Activated CD4-positive, alpha-beta T cell treated with anti-CD3 and anti-CD28 coated beads for 24 hours (primary cell): Measurements from ENCODE around the gene MGAT2.
"Not testable (repeated sequence)": the region's sequence is repeated elsewhere in the genome, so short reads cannot be mapped to it uniquely, and the experiment has no call there.

Experiments used
- DNase-seq, 2 donors: peaks; one replicate each; pipeline ENCODE4 v3.0.0-alpha.2; 2020; ENCODE audit warnings: low read depth in 2 of 2

The MGAT2 gene

DNA sequence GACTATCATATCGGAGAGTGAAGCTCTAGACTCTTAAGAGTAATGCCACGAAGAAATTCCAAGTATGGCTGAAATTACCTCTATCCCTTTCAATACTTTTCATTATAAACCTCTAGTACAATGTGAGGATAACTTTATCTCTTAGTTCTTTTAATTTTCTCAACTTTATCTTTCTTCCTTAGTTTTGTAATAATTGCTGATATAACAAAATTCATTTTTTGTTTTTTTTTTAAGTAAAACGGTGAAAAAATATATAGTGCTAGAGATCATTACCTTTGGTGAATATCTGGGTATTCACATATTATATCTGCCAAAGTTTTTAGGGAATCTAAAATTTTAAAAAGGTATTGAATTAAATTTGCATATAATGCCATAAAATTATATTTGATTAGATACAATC, 33.9 kb downstream of the MGAT2 start:
- DNase-seq = no peak

DNA sequence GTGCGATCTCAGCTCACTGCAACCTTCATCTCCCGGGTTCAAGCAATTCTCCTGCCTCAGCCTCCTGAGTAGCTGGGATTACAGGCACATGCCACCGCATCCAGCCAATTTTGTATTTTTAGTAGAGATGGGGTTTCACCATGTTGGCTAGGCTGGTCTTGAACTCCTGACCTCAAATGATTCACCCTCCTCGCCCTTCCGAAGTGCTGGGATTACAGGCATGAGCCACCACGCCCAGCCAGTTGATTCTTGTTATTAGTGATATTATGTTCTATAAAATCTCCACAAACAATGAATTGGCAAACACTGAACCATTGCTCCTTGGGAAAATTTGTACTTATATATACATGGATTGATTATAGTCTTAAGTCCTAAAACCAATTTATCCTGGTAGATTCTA, 36.9 kb downstream of the MGAT2 start:
- DNase-seq = not testable (repeated sequence)

DNA sequence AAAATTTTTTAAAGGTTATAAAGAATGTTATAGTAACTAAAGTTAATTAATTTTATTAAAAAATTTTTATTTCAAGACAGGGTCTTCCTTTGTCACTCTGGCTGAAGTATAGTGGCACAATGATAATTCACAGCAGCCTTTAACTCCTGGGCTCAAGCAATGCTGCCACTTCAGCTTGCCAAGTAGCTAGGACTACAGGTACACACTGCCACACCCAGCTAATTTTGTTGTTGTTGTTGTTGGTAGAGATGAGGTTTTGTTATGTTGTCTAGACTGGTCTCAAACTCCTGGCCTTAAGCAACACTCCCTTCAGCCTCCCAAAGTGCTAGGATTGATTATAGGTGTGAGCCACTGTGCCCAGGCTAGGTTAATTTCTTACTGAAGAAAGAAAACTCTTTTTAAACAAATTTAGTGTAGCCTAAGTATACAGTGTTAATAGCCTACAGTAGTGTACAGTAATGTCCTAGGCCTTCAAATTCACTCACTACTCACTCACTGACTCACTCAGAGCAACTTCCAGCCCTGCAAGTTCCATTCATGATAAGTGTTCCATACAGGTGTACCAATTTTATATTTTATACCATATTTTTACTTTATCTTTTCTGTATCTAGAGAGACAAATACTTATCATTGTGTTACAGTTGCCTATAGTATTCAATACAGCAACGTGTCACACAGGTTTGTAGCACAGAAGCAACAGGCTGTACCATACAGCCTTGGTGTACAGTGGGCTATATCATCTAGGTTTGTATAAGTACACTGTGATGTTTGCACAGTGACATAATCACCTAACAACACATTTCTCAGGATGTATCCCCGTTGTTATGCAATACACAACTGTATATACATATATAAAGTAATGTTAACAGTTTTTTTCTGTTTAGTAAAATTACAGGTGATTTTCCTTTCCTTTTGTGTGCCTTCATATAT, 39.2 kb downstream of the MGAT2 start:
- no peak for DNase-seq

DNA sequence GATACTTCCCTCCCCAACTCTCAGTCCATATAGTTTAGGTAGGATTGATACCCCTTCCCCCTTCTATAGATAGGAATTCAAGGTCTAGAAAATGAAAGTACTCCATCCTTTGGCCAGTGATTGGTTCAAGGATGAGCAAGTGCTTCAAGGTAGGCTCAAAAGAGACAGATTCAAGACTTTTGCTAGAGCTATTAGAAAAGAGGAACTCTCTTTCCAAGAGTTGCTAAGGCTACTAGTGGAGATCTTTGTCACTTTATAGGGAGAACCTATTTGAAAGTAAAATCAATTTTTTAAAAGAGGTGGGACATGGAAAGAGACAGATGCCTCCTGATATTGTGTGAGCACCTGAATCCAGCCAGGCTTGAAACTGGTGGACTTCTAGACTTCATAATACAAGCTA, 49.9 kb downstream of the MGAT2 start:
- no peak for DNase-seq
